H9 (cell line): Measurements from ENCODE around the gene DAB2IP. TPM values are rescaled to one million over a fixed set of nuclear protein-coding genes. Genes with fewer than 3 reads are reported as not detected.

ENCODE experiments used
- DNase-seq: peaks from one replicate; pipeline ENCODE4 v3.0.0-alpha.2; 2017
- H2AFZ ChIP-seq: one replicate; pipeline ENCODE4 v1.6.1; 2013; ENCODE audit warnings: mild to moderate bottlenecking, low read length, control low read depth, moderate library complexity
- H2AK5ac ChIP-seq: 2 replicates; pipeline ENCODE4 v1.6.1; 2013; ENCODE audit warnings: low read length, control low read depth, mixed read lengths; ENCODE audit not compliant: insufficient read length
- H2BK120ac ChIP-seq: one replicate; pipeline ENCODE4 v1.6.1; 2013; ENCODE audit warnings: low read depth, mild to moderate bottlenecking, low read length, control low read depth, inconsistent platforms; ENCODE audit not compliant: poor library complexity, severe bottlenecking
- H2BK12ac ChIP-seq: 2 replicates; pipeline ENCODE4 v1.6.1; 2013; ENCODE audit warnings: low read length, control low read depth, mixed read lengths, low read depth; ENCODE audit not compliant: insufficient read length
- H2BK15ac ChIP-seq: 2 replicates; pipeline ENCODE4 v1.6.1; 2013; ENCODE audit warnings: low read depth, low read length, control low read depth
- H2BK20ac ChIP-seq: one replicate; pipeline ENCODE4 v1.6.1; 2013; ENCODE audit warnings: low read depth, mild to moderate bottlenecking, low read length, control low read depth, inconsistent platforms; ENCODE audit not compliant: poor library complexity, severe bottlenecking
- H2BK5ac ChIP-seq: 2 replicates; pipeline ENCODE4 v1.6.1; 2013; ENCODE audit warnings: low read length, control low read depth, mixed read lengths; ENCODE audit not compliant: insufficient read length
- H3K14ac ChIP-seq: 2 replicates; pipeline ENCODE4 v1.6.1; 2013; ENCODE audit warnings: low read length, control low read depth; ENCODE audit not compliant: insufficient read depth
- H3K18ac ChIP-seq: 2 replicates; pipeline ENCODE4 v1.6.1; 2013; ENCODE audit warnings: low read depth, mild to moderate bottlenecking, mixed read lengths, low read length, control low read depth; ENCODE audit not compliant: insufficient read length
- H3K23ac ChIP-seq: 2 replicates; pipeline ENCODE4 v1.6.1; 2013; ENCODE audit warnings: low read length, control low read depth, mixed read lengths, low read depth; ENCODE audit not compliant: insufficient read length
- H3K23me2 ChIP-seq: 2 replicates; pipeline ENCODE4 v1.6.1; 2013; ENCODE audit warnings: low read depth, mild to moderate bottlenecking, mixed read lengths, low read length, control low read depth; ENCODE audit not compliant: insufficient read length, poor library complexity, severe bottlenecking
- H3K27ac ChIP-seq: 2 replicates; pipeline ENCODE4 v1.5.1; 2013; ENCODE audit warnings: low read length, control low read depth, mixed read lengths, low read depth; ENCODE audit not compliant: insufficient read length
- H3K27me3 ChIP-seq: 2 replicates; pipeline ENCODE4 v1.6.1; 2013; ENCODE audit warnings: low read length, control low read depth, inconsistent platforms; ENCODE audit not compliant: insufficient read depth
- H3K4ac ChIP-seq: 2 replicates; pipeline ENCODE4 v1.6.1; 2013; ENCODE audit warnings: low read depth, mild to moderate bottlenecking, control low read depth, inconsistent platforms, low read length, moderate library complexity
- H3K4me1 ChIP-seq: 2 replicates; pipeline ENCODE4 v1.6.1; 2013; ENCODE audit warnings: low read length, control low read depth, inconsistent platforms; ENCODE audit not compliant: insufficient read depth
- H3K4me2 ChIP-seq: 2 replicates; pipeline ENCODE4 v1.6.1; 2013; ENCODE audit warnings: low read length, control low read depth, mixed read lengths; ENCODE audit not compliant: insufficient read length, insufficient read depth
- H3K56ac ChIP-seq: 2 replicates; pipeline ENCODE4 v1.6.1; 2013; ENCODE audit warnings: low read depth, mild to moderate bottlenecking, mixed read lengths, low read length, control low read depth; ENCODE audit not compliant: insufficient read length
- H3K79me1 ChIP-seq: 2 replicates; pipeline ENCODE4 v1.6.1; 2013; ENCODE audit warnings: low read depth, mild to moderate bottlenecking, moderate library complexity, low read length, control low read depth, inconsistent platforms; ENCODE audit not compliant: insufficient read depth, poor library complexity, severe bottlenecking
- H3K79me2 ChIP-seq: 2 replicates; pipeline ENCODE4 v1.6.1; 2013; ENCODE audit warnings: low read length, control low read depth, inconsistent platforms; ENCODE audit not compliant: insufficient read depth
- H3K9ac ChIP-seq: 2 replicates; pipeline ENCODE4 v1.6.1; 2013; ENCODE audit warnings: low read length, control low read depth, mixed read lengths; ENCODE audit not compliant: insufficient read length; ENCODE audit errors: extremely low read depth
- H3K9me3 ChIP-seq: one replicate; pipeline ENCODE4 v1.6.1; 2013; ENCODE audit warnings: low read depth, low read length, inconsistent platforms; ENCODE audit not compliant: control insufficient read depth
- H3T11ph ChIP-seq: one replicate; pipeline ENCODE4 v1.6.1; 2013; ENCODE audit warnings: mild to moderate bottlenecking, low read length, control low read depth, inconsistent platforms
- H4K20me1 ChIP-seq: one replicate; pipeline ENCODE4 v1.6.1; 2013; ENCODE audit not compliant: control insufficient read depth, insufficient read length, insufficient read depth
- H4K5ac ChIP-seq: 2 replicates; pipeline ENCODE4 v1.6.1; 2013; ENCODE audit warnings: low read depth, mild to moderate bottlenecking, mixed read lengths, low read length, control low read depth; ENCODE audit not compliant: insufficient read length
- H4K8ac ChIP-seq: replicated peaks from 2 replicates; pipeline ENCODE4 v1.6.1; 2013; ENCODE audit warnings: low read length, control low read depth, mixed read lengths, low read depth; ENCODE audit not compliant: insufficient read length
- H4K91ac ChIP-seq: 2 replicates; pipeline ENCODE4 v1.6.1; 2013; ENCODE audit warnings: low read depth, mild to moderate bottlenecking, moderate library complexity, mixed read lengths, low read length, control low read depth; ENCODE audit not compliant: insufficient read length
- H3K27ac Mint-ChIP-seq, 3 experiments: 2 replicates in 2 of 3; 3 replicates in 1 of 3; pipeline ENCODE4 v1.8.0; 2020 to 2021; ENCODE audit warnings: mixed read lengths in 3 of 3, mild to moderate bottlenecking in 1 of 3, moderate library complexity in 1 of 3
- H3K27me3 Mint-ChIP-seq: 2 replicates; pipeline ENCODE4 v1.8.0; 2021; ENCODE audit warnings: low read depth, mild to moderate bottlenecking, moderate library complexity, mixed read lengths
- H3K36me3 Mint-ChIP-seq, 3 experiments: 2 replicates in 2 of 3; 3 replicates in 1 of 3; pipeline ENCODE4 v1.8.0; 2020 to 2021; ENCODE audit warnings: low read depth in 3 of 3, mixed read lengths in 3 of 3; ENCODE audit not compliant: insufficient read depth in 1 of 3
- H3K4me1 Mint-ChIP-seq, 2 experiments: 2 replicates each; pipeline ENCODE4 v1.8.0; 2020; ENCODE audit warnings: mixed read lengths in 2 of 2
- H3K4me3 Mint-ChIP-seq, 2 experiments: 2 replicates in 1 of 2; 3 replicates in 1 of 2; pipeline ENCODE4 v1.8.0; 2020 to 2021; ENCODE audit warnings: mild to moderate bottlenecking in 2 of 2, mixed read lengths in 2 of 2, moderate library complexity in 1 of 2
- H3K9me3 Mint-ChIP-seq, 2 experiments: 2 replicates in 1 of 2; 3 replicates in 1 of 2; pipeline ENCODE4 v1.8.0; 2020; ENCODE audit warnings: mild to moderate bottlenecking in 2 of 2, mixed read lengths in 2 of 2, moderate library complexity in 1 of 2
- CTCF ChIP-seq: fragments of 200-600 bp; sonication (generic); conservative IDR thresholded peaks from 3 replicates; pipeline ENCODE4 v1.8.0; 2021; ENCODE audit warnings: antibody characterized with exemption, mild to moderate bottlenecking
- WGBS: extraction: QIAGEN DNeasy Blood & Tissue Kit; methylation state at CpG from one replicate; pipeline ENCODE4 v1.1.7; 2013; ENCODE audit warnings: missing lambda C conversion rate, low lambda C conversion rate, mixed read lengths; ENCODE audit not compliant: insufficient read length; ENCODE audit errors: extremely low coverage; 5-methylcytosine and 5-hydroxymethylcytosine counted together
- total RNA-seq: library from RNA; stranded (reverse); gene quantifications from 2 replicates; pipeline ENCODE4 v1.2.1, GENCODE V29; 2021

Gene DAB2IP
- total RNA-seq, 1 experiment from 2014 or later = 22.6 TPM

- Histone ChIP-seq H2BK5ac (no peak overlapping the region), H2AK5ac (no peak overlapping the region), H3K79me2 (no peaks in the 10 kb centered on the region), H3T11ph (no peak overlapping the region), H4K8ac (no peak overlapping the region), H3K9ac (no peak overlapping the region), H4K5ac (no peak overlapping the region), H3K56ac (no peak overlapping the region), H3K79me1 (no peaks in the 10 kb centered on the region), H4K91ac (no peak overlapping the region), H2BK15ac (no peak overlapping the region), H3K23ac (no peak overlapping the region), H3K23me2 (no peaks in the 10 kb centered on the region), H3K18ac (no peak overlapping the region), H3K27ac (no peak overlapping the region), H3K14ac (no peak overlapping the region), H3K4me2 (no peak overlapping the region), H3K27me3 (no peaks in the 10 kb centered on the region), H3K4me1 (no peaks in the 10 kb centered on the region), H3K9me3 (no peaks in the 10 kb centered on the region), H2BK20ac (no peak overlapping the region), H3K4ac (no peak overlapping the region), H2BK12ac (no peak overlapping the region), H2BK120ac (no peak overlapping the region), H2AFZ (no peak overlapping the region), H4K20me1 (peaks cover 3% of the 10 kb centered on the region)
- no CpG with 5 or more reads among the region's 11 CpGs for WGBS
- no peak for DNase-seq
- Mint-ChIP-seq H3K4me3 (no peak overlapping the region), H3K9me3 (no peaks in the 10 kb centered on the region; a peak in 1 of 5 replicates), H3K36me3 (no peaks in the 10 kb centered on the region; a peak in 1 of 7 replicates), H3K27me3 (no peaks in the 10 kb centered on the region), H3K4me1 (peaks cover 13 to 14% of the 10 kb centered on the region in 2 experiments), H3K27ac (peak overlapping the region in 1 of 3 experiments; percentile 40; a peak in 1 of 7 replicates)
- no peak for TF ChIP-seq CTCF
Observed at GRCh38 chr9:121750259-121750714, 98.9 kb downstream of the DAB2IP start.
